Measurements from ENCODE around the gene YPEL2.
"Not testable (repeated sequence)": the region's sequence is repeated elsewhere in the genome, so short reads cannot be mapped to it uniquely, and the experiment has no call there.

YPEL2 gene, protein sequence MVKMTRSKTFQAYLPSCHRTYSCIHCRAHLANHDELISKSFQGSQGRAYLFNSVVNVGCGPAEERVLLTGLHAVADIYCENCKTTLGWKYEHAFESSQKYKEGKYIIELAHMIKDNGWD

DNA sequence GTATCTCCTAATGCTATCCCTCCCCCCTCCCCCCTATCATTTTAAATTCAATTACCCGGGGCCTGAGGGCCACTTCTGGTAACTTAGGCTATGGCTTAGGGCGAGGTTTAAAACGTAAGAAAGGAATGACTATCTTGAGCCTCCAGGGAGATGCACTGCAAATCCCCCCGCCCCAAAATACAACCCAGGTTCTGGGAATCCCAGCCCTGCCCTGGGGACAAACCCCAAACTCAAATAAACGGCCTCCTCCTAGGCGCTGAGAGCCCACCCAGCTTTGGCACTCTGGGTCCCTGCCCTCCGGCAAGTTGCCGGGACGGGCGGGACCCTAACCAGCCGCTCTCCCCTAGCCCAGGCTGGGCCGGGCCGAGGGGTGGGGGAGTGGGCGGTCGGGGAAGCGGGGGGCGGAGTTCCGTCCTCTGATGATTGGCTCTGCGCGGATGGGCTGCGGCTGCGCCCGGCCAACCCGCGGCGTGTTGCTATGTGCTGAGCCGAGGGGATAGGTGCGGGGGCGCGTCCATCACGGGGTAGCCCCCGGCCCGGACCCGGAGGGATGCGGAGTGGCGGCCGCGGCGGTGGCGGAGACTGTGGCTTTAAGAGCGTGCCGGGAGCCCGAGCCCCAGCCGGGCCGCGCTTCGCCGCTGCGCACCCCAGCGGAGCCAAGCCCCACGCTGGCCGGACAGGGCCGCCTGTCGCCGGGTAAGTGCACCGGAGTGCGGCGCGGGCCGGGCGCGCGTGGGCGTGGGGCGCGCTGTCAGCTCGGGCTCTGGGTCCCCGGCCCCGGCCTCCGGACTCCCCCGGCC, at the start of gene YPEL2:
YPEL2 (plus strand) TSS at position 527 of the 800 bp plus-strand sequence. CDS start 21,755 bp downstream, outside the sequence.
- peak; percentile 95 for DNase-seq

DNA sequence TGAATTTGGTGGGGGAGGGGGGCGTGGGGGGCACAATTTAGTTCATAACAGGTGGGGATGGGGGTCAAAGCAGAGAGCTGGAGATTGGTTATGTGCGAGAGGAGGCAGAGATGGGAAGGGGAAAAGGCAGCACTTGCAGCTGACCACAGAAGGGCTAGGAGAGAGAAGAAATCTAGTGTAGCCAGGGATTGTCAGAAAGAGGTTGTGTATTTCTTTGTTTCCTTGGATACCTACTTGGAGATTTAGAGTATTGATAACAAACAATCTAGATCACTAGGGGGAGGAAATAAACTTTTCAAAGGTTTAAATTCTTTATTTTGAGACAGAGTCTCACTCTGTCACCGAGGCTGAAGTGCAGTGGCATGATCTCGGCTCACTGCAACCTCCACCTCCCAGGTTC, 47.1 kb upstream of the YPEL2 start:
- DNase-seq = no peak

DNA sequence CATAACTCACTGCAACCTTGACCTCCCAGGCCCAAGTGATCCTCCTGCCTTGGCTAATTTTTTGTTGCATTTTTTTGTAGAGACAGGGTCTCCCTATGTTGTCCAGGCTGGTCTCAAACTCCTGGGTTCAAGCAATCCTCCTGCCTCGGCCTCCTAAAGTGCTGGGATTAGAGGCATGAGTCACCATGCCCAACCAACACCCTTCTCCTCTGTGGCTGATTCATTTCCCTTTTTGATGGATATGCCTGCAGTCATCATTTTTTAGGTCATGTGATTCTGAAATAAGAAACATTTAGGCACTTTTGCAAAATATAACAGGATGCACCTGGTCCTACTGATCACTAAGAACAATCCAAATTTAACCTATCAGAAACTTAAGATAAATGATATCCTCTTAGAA, 44.0 kb upstream of the YPEL2 start:
- no peak for DNase-seq

DNA sequence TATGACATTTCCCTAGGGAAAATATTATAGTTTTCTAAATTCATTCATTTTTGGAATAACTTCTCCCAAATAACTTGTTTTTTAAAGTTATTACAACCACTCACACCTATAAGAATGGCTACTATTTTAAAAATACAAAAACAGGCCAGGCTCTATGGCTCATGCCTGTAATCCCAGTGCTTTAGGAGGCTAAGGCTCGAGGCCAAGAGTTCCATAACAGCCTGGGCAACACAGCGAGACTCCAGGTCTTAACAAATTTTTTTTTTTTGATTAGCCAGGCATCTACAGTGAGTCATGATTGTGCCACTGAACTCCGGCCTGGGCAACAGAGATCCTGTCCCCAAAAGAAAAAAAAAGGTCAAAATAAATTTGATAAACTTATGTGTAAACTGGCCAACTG, 43.6 kb upstream of the YPEL2 start:
- DNase-seq = no peak

DNA sequence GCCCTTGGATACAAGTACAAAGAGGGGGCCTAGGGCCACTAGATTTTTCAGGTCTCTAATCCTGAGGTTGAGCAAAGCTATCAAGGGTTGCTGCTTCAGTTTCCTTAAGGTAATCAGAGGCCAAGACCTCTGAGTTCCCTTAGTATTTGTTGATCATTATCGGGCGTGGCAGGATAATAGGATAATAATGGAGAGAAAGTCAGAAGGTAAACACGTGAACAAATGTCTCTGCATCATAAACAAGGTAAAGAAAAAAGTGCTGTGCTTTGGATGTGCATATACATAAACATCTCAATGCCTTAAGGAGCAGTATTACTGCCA, 41.5 kb upstream of the YPEL2 start:
- DNase-seq = no peak

DNA sequence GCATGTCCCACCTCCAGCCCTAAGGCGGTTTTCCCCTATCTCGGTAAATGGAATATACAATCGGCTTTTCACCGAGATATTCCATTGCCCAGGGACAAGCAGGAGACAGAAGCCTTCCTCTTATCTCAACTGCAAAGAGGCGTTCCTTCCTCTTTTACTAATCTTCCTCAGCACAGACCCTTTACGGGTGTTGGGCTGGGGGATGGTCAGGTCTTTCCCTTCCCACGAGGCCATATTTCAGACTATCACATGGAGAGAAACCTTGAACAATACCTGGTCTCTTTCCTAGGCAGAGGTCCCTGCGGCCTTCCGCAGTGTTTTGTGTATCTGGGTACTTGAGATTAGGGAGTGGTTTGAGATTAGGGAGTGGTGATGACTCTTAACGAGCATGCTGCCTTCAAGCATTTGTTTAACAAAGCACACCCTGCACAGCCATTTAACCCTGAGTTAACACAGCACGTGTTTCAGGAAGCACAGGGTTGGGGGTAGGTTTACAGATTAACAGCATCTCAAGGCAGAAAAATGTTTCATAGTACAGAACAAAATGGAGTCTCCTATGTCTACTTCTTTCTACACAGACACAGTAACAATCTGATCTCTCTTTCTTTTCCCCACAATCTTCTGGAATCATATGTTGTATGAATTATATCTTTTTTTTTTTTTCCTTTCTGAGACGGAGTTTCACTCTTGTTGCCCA, 41.0 kb upstream of the YPEL2 start:
- not testable (repeated sequence) for DNase-seq

DNA sequence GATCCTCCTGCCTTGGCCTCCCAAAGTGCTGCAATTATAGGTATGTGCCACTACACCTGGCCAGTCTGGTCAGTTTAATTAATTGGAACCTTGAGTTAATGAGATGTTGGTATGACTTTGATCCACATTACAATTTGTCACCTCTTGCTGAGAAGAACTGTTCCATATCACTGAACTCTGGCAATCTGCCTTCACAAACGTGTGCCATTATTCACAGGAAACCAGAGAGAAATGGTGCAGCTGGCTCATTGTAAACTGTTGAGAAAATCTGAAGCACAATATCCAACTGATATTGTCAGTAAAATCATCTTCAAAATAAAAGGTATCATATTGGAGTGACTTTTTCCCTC, 39.3 kb upstream of the YPEL2 start:
- no peak for DNase-seq

DNA sequence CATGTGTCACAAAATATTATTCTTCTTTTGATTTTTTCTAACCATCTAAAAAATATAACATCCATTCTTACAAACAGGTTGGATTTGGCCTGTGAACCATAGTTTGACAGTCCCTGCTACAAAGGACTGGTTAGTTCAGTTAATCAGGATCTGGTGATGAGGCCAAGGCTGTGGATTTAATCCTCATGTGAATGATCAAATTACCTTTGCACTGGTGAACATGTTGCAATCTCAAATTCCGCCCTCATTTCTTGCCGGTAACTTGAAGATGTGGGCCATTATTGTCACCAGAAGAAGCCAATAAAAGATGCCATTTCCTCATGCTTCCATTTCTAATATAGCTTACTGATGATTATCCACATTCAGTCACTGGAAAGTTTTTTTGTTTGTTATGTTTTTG, 35.3 kb upstream of the YPEL2 start:
- no peak for DNase-seq

DNA sequence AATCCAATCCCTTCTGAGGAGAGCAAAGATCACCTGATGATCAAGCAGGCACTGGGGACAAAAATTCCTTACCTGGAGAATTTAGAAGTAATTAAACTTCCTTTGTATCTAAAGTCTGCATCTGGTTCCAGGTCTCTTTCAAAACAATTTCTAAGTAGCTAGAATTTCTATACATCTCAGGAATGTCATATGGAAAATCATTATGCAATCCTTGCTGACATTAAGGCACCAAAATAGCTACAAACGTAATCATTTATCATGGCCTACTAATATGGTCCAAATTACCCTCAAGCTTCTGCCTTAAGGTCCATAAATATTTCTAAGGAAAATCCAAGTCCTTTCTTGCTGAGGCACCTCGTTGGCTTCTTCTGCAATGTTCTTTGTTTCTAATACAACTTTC, 32.9 kb upstream of the YPEL2 start:
- no peak for DNase-seq

DNA sequence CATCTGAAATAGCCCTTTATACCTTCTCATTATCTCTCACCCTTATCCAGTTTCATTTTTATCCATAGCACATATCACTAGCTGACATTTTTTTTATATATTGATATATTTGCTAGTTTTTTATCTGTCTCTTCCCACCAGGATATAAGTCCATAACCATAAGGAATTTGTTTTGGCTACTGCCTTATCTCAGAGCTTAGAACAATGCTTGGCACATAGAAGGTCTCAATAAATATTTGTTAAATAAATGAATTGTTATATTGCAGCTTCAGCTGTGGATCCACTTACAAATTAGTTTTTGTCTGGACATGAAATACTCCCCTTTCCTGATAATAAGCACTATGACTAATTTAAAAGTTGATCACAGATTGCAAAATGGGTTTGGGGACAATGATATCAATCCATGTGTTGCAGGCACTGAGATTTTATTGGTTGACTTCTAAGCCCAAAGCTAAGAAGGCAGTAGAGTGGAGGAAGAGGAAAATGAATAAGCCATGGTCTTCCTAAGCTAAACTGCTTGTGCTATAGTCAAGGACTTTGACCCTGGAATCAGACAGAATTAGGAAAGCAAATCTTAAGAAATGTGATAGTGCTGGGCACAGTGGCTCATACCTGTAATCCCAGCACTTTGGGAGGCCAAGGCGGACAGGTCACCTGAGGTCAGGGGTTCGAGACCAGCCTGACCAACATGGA, 31.9 kb upstream of the YPEL2 start:
- no peak for DNase-seq

DNA sequence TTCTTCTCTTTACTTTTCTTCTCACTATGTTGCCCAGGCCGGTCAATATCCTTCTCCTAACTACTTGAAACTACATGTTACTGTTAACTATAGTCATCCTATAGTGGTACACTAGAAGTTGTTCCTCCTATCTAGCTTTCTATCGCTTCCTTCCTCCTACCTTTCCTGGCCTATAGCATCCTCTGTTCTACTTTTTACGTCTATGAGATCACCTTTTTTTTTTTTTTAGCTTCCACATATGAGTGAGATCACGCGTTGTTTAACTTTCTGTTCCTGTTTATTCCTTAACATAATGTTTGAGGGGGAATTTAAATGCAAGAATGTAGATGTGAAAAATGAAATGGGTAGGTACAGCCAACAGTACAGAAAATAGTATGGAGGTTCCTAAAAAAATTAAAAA, 30.5 kb upstream of the YPEL2 start:
- no peak for DNase-seq

DNA sequence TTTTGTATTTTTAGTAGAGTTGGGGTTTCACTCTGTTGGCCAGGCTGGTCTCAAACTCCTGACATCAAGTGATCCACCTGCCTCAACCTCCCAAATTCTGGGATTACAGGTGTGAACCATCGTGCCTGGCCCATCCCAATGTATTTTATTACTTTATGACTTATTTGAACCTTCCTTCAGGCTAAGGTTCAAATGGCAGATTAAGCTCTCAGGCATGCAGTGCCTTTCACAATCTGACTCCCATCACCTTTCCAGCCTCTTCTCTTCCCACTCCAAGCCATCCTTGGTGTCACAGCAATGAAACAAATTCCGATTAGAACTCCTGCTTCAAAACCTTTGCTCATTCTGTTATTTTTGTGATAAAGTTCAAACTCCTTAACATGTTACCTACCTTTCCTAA, 26.6 kb upstream of the YPEL2 start:
- no peak for DNase-seq

DNA sequence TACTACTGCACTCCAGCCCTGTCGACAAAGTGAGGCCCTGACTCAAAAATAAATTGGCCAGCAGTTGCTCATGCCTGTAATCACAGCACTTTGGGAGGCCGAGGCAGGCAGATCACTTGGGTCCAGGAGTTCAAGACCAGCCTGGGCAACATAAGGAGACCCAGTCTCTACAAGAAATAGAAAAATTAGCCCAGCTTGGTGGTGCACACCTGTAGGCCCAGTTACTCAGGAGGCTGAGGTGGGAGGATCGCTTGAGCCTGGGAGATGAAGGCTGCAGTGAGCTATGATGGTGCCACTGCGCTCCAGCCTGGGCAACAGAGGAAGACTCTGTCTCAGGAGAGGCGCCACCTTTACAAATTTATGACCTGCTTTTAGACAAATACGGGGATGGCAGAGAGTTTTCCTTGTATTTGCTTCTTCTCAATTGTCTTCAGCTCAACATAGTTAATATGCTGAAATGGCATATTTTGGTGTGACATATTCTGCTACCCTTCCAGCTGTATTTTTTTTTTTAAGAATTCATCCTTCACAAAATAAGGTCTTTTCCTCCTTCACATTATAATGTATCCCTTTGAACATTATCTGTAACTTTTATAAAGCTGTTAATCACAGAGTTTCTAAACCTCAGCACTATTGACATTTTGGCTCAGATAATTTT, 21.1 kb upstream of the YPEL2 start:
- peak; percentile 38 for DNase-seq

DNA sequence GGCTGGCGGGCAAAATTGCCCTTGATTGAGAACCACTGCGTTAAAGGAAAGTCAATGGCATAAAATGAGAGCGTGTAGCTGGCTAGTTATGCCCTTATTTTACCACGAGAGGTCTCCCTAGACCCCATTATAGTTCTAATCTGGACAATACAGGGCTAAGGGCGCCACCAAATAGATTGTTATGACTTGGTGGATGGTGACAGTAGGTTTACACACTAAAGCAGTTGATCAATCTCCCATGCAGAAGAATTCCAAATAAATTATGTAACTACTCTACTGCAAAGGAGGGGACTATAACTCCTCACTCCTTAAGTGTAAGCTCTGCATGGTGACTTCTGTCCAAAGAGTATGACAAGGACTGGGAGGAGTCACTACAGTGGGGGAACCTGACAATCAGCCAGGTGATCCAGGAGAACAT, 20.4 kb upstream of the YPEL2 start:
- DNase-seq = peak; percentile 62

DNA sequence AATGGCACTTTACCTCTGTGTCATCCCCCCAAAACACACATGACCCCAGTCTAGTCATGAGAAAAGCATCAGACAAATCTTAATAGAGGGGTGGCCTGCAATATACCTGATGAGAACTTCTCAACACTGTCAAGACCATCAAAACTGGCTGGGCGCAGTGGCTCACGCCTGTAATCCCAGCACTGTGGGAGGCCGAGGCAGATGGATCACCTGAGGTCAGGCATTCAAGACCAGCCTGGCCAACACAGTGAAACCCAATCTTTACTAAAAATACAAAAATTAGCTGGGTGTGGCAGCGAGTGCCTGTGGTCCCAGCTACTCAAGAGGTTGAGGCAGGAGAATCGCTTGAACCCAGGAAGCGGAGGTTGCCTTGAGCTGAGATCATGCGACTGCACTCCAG, 19.9 kb upstream of the YPEL2 start:
- peak; percentile 56 for DNase-seq

DNA sequence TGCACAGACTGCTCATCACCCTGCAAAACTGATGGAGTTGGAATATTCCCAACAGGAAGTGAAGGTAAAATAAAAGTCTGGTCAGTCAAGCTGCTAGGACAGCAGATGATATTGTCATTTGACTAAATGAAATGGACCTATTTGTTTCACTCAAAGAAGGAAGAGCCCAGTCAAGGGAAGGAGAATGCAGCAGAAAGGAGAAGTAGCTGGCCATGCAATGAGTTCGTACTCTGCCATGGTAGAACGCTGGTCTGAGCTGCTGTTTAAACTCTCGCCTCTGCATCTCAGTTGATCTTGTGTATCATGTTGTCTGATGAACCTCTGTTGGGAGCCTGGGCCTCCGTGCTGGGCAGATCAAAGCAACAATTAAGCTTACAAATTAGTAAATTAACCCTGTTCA, 15.6 kb upstream of the YPEL2 start:
- DNase-seq = peak; percentile 33

DNA sequence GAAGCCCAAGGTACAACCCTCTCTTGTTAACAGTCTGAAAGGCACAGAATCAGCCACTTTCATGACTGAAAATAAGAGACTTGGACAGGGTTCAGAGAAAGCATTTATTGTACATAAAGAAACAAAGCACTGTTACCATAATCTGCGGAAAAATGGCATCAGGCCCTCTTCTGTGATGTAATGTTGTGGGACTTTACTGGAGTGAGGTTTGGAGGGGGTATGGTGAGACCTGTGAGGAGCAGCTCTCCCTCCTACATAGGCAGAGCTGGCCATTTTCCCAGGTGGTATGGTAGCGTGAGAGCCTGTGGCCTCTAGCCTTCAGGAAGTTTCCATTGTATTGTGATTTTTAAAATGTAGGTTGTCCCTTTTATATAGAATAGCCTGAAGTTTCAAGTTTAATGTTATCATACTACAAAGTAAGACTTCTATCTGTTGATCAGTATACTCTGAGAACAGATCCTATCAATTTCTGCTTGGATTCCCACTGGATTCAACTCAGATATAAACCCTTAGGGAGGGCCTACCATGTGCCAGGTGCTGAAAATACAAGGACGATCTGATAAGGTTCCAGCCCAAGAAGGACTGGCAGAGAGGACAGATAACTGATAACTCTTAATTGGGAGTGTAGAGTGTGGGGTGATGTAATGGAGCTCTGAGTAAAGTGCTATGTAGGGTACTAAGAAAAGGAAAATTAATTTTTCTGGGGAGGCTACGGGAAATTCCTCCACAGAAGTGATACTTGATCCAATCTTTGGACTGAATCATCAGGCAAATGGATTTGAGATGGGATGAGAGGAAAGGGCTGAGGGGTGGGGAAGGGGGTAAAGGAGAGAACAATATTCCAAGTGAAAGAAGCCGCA, 4.1 kb upstream of the YPEL2 start:
- DNase-seq = no peak

DNA sequence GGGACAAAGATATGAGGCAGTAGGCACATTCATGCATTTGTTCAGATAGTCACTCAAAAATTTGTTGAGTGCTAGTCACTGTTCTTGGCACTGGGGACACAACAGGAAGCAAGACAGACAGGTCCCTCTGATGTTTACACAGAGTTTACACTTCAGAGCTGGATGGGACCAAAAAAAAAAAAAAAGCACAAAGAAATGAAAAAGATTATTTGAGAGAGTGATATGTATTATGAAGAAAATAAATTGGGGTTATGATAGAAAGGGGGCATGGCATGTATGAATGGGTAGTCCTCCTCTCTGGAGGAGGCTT, 3.5 kb upstream of the YPEL2 start:
- DNase-seq = no peak

DNA sequence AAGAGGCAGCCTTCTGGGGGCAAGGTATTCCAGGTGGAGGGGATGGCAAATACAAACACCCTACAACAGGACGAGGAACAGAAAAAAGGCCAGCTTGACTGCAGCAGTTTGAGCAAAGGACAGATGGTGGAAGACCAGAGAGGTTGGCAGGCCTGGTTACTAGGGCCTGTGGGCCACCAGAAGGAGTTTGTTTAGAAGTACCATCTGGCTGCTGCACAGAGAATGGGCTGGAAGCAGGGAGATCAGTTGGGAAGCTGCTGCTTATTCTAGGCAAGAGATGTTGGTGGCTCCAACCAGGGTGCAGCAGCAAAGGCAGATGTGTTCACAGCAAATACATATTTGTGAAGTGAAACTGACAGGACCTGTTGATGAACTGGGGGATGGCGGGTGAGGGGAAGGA, 2.9 kb upstream of the YPEL2 start:
- DNase-seq = no peak

DNA sequence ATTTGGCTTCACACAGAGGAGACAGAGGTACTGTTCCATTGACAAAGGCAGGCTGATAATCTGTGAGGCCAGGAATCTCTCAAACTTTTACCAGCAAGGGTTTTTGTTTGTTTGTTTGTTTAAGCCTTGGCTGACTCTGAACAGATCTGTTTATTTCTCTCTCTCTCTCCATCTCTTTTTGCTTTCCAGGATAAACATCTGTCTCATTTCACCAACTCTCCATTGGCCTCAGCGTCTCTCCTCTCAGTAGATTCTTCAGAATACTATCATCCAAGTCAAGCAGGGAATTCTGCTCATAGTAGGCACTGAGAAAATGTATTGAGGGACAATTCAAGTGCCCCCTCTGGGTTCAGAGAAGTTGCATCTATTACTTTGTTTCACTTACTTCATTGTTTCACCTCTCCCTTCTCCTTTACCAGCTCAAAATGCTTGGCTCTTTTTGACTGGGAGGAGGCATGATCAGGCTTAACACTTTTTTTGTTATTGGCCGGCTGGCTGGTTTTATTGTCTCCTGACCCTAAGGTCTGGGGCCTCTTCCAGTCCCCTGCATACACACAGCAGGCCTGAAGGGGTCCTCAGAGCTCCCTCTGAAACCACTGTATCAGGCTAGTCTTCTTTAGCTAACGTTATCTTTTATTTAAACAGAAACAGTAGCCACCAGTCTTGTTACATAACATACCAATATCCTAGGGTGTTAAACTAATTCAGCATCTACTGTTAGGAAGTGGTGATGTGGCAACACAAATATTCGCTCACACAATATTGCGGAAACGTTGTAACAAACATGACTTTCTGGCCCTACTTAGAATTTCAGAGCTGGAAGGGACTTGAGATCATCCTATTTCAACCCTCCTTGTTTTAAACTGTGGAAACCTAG, 2.0 kb upstream of the YPEL2 start:
- peak; percentile 81 for DNase-seq

Measured in activated effector memory CD4-positive, alpha-beta T cell treated with anti-CD3 and anti-CD28 coated beads, Interleukin-2, amount 50 U/mL, for 16 hours (primary cell).